Ishikawa (cell line): ENCODE data around the gene PLXNA2.

Experiments used
- CEBPB ChIP-seq: IDR thresholded peaks from 2 replicates; pipeline ENCODE4 v1.6.1; 2012
- CREB1 ChIP-seq: IDR thresholded peaks from 2 replicates; pipeline ENCODE4 v1.6.1; 2012; ENCODE audit warnings: low read depth
- EGR1 ChIP-seq: IDR thresholded peaks from 2 replicates; pipeline ENCODE4 v1.6.1; 2012
- EP300 ChIP-seq: IDR thresholded peaks from 2 replicates; pipeline ENCODE4 v1.6.1; 2012; ENCODE audit warnings: borderline replicate concordance
- FOXM1 ChIP-seq: IDR thresholded peaks from 2 replicates; pipeline ENCODE4 v1.6.1; 2012; ENCODE audit warnings: low read depth, borderline replicate concordance
- MAX ChIP-seq: IDR thresholded peaks from 2 replicates; pipeline ENCODE4 v1.6.1; 2012
- NFIC ChIP-seq: IDR thresholded peaks from 2 replicates; pipeline ENCODE4 v1.6.1; 2012
- RAD21 ChIP-seq: IDR thresholded peaks from 2 replicates; pipeline ENCODE4 v1.6.1; 2012; ENCODE audit warnings: low read depth
- TAF1 ChIP-seq: IDR thresholded peaks from 2 replicates; pipeline ENCODE4 v1.6.1; 2012; ENCODE audit warnings: low read depth, mild to moderate bottlenecking
- TCF12 ChIP-seq: IDR thresholded peaks from 2 replicates; pipeline ENCODE4 v1.6.1; 2012; ENCODE audit warnings: low read depth
- TEAD4 ChIP-seq: IDR thresholded peaks from 2 replicates; pipeline ENCODE4 v1.6.1; 2012
- USF1 ChIP-seq: IDR thresholded peaks from 2 replicates; pipeline ENCODE4 v1.6.1; 2012
- YY1 ChIP-seq: IDR thresholded peaks from 2 replicates; pipeline ENCODE4 v1.6.1; 2012; ENCODE audit warnings: low read depth
- ZBTB7A ChIP-seq: IDR thresholded peaks from 2 replicates; pipeline ENCODE4 v1.6.1; 2012; ENCODE audit warnings: low read depth
- TF ChIP-seq, protein P1 (sequence below): IDR thresholded peaks from 2 replicates; pipeline ENCODE4 v1.6.1; 2012; ENCODE audit warnings: low read depth, mild to moderate bottlenecking

Gene PLXNA2

GRCh38 chr1:208118306-208118705 is 125.9 kb downstream of the PLXNA2 start:
- no peak for TF ChIP-seq MAX
- no peak for TF ChIP-seq EGR1
- TF ChIP-seq TAF1, result no peak
- no peak for TF ChIP-seq CREB1
- no peak for TF ChIP-seq ZBTB7A
- no peak for TF ChIP-seq NFIC
- TF ChIP-seq TCF12, result no peak
- TF ChIP-seq CEBPB, result no peak
- TF ChIP-seq USF1, result no peak

DNA sequence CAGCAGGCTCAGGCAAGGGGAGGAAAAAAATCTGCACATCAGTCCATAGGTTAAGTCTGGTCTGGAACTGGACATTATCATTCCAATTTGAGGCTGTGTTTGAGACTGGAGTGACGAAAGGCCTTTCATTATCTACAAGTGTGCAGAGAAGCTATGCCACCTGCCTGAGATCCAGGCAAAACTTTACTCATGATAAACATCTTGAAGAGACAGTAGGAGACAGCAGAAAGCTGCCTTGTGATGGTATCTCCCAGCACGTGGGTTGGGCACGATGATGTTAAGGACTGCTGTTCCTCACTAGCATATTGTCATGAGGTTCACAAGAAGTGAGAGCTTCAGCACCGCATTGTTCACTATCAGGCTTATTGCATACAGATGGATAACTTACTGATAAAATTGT is 126.4 kb downstream of the PLXNA2 start:
- TF ChIP-seq NFIC (no peak), TAF1 (no peak), ZBTB7A (no peak), TCF12 (no peak), TEAD4 (no peak)

DNA sequence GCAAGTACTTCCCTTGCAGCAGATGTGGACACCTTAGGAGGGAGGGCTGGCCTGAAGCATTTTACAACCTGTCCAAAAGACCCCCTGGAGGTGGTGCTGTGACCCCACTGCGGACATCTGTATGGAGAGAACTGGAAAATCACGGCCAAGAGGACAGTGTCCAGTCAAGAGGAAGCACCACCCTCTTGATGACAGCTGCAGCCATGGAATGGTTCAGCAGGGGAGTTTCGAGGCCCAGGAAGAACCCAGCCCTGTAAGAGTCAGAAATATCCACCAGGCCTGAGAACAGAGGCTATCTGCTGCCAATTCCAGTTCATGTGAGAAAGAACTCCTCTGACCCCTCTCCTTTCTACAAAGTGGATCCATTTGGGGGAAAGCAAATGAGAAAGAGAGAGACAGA is 126.8 kb downstream of the PLXNA2 start:
- TF ChIP-seq TAF1 (no peak), YY1 (no peak), RAD21 (no peak), CREB1 (no peak), EP300 (no peak), CEBPB (no peak), ZBTB7A (no peak), TCF12 (no peak), TEAD4 (no peak), NFIC (no peak), USF1 (no peak), MAX (no peak), EGR1 (no peak)
- TF ChIP-seq, protein P1, sequence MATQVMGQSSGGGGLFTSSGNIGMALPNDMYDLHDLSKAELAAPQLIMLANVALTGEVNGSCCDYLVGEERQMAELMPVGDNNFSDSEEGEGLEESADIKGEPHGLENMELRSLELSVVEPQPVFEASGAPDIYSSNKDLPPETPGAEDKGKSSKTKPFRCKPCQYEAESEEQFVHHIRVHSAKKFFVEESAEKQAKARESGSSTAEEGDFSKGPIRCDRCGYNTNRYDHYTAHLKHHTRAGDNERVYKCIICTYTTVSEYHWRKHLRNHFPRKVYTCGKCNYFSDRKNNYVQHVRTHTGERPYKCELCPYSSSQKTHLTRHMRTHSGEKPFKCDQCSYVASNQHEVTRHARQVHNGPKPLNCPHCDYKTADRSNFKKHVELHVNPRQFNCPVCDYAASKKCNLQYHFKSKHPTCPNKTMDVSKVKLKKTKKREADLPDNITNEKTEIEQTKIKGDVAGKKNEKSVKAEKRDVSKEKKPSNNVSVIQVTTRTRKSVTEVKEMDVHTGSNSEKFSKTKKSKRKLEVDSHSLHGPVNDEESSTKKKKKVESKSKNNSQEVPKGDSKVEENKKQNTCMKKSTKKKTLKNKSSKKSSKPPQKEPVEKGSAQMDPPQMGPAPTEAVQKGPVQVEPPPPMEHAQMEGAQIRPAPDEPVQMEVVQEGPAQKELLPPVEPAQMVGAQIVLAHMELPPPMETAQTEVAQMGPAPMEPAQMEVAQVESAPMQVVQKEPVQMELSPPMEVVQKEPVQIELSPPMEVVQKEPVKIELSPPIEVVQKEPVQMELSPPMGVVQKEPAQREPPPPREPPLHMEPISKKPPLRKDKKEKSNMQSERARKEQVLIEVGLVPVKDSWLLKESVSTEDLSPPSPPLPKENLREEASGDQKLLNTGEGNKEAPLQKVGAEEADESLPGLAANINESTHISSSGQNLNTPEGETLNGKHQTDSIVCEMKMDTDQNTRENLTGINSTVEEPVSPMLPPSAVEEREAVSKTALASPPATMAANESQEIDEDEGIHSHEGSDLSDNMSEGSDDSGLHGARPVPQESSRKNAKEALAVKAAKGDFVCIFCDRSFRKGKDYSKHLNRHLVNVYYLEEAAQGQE, result no peak

- TF ChIP-seq MAX, result no peak
- no peak for TF ChIP-seq EP300
These were observed 128.1 kb downstream of the PLXNA2 start for GRCh38 chr1:208115924-208116640.

- TF ChIP-seq TAF1, result no peak
- no peak for TF ChIP-seq TCF12
- TF ChIP-seq CREB1, result no peak
- no peak for TF ChIP-seq NFIC
- no peak for TF ChIP-seq ZBTB7A
- no peak for TF ChIP-seq CEBPB
- TF ChIP-seq TEAD4, result no peak
- TF ChIP-seq USF1, result no peak
- TF ChIP-seq YY1, result no peak
- no peak for TF ChIP-seq EGR1
These were observed 131.2 kb downstream of the PLXNA2 start for GRCh38 chr1:208113011-208113410.

DNA sequence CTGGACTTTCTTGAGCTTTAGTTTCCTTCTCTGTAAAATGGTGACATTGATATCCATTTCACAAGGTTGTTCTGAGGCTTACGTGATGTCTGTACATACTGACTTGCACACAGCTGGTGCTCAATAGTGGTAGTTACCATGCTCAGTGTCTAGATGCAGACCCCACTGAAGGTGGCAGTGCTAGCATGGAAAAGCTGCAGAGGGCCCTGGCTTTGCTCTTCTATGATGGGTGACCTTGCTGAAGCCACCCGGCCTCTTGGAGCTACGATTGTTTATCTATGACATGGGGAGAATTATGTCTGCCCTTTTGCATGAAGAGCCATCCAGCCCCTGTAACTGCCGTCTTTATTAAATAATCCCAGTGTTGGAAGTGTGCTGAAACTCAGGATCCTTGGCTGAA is 131.8 kb downstream of the PLXNA2 start:
- TF ChIP-seq CREB1, result no peak
- TF ChIP-seq TCF12, result no peak
- TF ChIP-seq MAX, result no peak
- TF ChIP-seq ZBTB7A, result no peak
- TF ChIP-seq USF1, result no peak

GRCh38 chr1:208111646-208112190 is 132.5 kb downstream of the PLXNA2 start:
- TF ChIP-seq USF1 (no peak), RAD21 (no peak), YY1 (no peak), CEBPB (no peak), MAX (no peak), NFIC (no peak), CREB1 (no peak), TAF1 (no peak), TCF12 (no peak), FOXM1 (no peak), EP300 (no peak), EGR1 (no peak), TEAD4 (no peak), ZBTB7A (no peak)
- TF ChIP-seq, protein P1, result no peak
